H1 (cell line): ENCODE data around the gene EEF1G.

Experiments
- ASH2L ChIP-seq: fragments of 200-600, 300-600 bp; sonication (generic); IDR thresholded peaks from one replicate; pipeline ENCODE4 v1.7.1; 2017; ENCODE audit warnings: low read length
- CHD1 ChIP-seq: IDR thresholded peaks from 2 replicates; pipeline ENCODE4 v1.6.1; 2012; ENCODE audit warnings: low read depth, low read length, improper control_type of control experiment
- CHD2 ChIP-seq: IDR thresholded peaks from 2 replicates; pipeline ENCODE4 v1.6.1; 2012; ENCODE audit warnings: low read length, improper control_type of control experiment
- CTCF ChIP-seq, 3 experiments: IDR thresholded peaks; 1 replicate in 2 of 3; 2 replicates in 1 of 3; pipeline versions ENCODE4 v1.5.1 to v1.6.1; 2011; ENCODE audit warnings: low read length in 3 of 3, mild to moderate bottlenecking in 3 of 3, inconsistent platforms in 2 of 3, low read depth in 1 of 3, moderate library complexity in 1 of 3; ENCODE audit not compliant: insufficient read depth in 1 of 3; ENCODE audit errors: control extremely low read depth in 1 of 3
- EZH2 ChIP-seq: fragments of 200-600 bp; sonication (generic); IDR thresholded peaks from 2 replicates; pipeline ENCODE4 v1.7.1; 2012; ENCODE audit warnings: low read depth, mild to moderate bottlenecking, moderate library complexity, low read length, inconsistent platforms; ENCODE audit not compliant: severe bottlenecking
- HDAC2 ChIP-seq, 2 experiments: fragments of 300-600 bp in 1 of 2; sonication (generic) in 1 of 2; IDR thresholded peaks; 2 replicates each; pipeline ENCODE4 v1.6.1; 2011 to 2012; ENCODE audit warnings: low read depth in 2 of 2, low read length in 2 of 2, mild to moderate bottlenecking in 2 of 2, moderate library complexity in 2 of 2, borderline replicate concordance in 1 of 2, inconsistent platforms in 1 of 2
- MAX ChIP-seq: IDR thresholded peaks from 2 replicates; pipeline ENCODE4 v1.6.1; 2012; ENCODE audit warnings: inconsistent platforms
- POLR2A ChIP-seq, 2 experiments: IDR thresholded peaks; 1 replicate in 1 of 2; 2 replicates in 1 of 2; pipeline ENCODE4 v1.6.1; 2011; ENCODE audit warnings: low read depth in 2 of 2, low read length in 2 of 2, mild to moderate bottlenecking in 2 of 2; ENCODE audit errors: control extremely low read depth in 1 of 2
- POLR2AphosphoS5 ChIP-seq: IDR thresholded peaks from 2 replicates; pipeline ENCODE4 v1.6.1; 2011; ENCODE audit warnings: low read depth, low read length
- SIX5 ChIP-seq: IDR thresholded peaks from 2 replicates; pipeline ENCODE4 v1.6.1; 2011; ENCODE audit warnings: mild to moderate bottlenecking, low read depth, low read length
- SUZ12 ChIP-seq: fragments of 200-600 bp; sonication (generic); IDR thresholded peaks from 2 replicates; pipeline ENCODE4 v1.6.1; 2012; ENCODE audit warnings: mild to moderate bottlenecking, inconsistent platforms, low read length, moderate library complexity, mixed read lengths
- TAF1 ChIP-seq: IDR thresholded peaks from 2 replicates; pipeline ENCODE4 v1.6.1; 2011; ENCODE audit warnings: mild to moderate bottlenecking, low read depth, low read length
- TEAD4 ChIP-seq: IDR thresholded peaks from 2 replicates; pipeline ENCODE4 v1.6.1; 2012; ENCODE audit warnings: low read depth, low read length, inconsistent platforms, mixed read lengths
- YY1 ChIP-seq: IDR thresholded peaks from 2 replicates; pipeline ENCODE4 v1.6.1; 2011; ENCODE audit warnings: low read depth, mild to moderate bottlenecking, low read length

GRCh38 chr11:62588966-62589637, 15.4 kb upstream of the EEF1G start:
- TF ChIP-seq MAX (no peak), EZH2 (no peak), CTCF (IDR thresholded peaks at IDR 0.05; ENCODE audit: control extremely low read depth in 1 of 3, insufficient read depth in 1 of 3, low read depth in 1 of 3, low read length in 3 of 3) (peak in 2 of 3 experiments; percentile 16 to 45; a peak in 3 of 4 replicates), POLR2A (IDR thresholded peaks at IDR 0.05; ENCODE audit: control extremely low read depth in 1 of 2, low read depth in 2 of 2, low read length in 2 of 2) (no peak), TEAD4 (no peak), CHD1 (no peak), SIX5 (no peak), YY1 (no peak), SUZ12 (no peak), ASH2L (no peak), POLR2AphosphoS5 (no peak), TAF1 (no peak), HDAC2 (IDR thresholded peaks at IDR 0.05; ENCODE audit: borderline replicate concordance in 1 of 2, low read depth in 2 of 2, low read length in 2 of 2) (no peak), CHD2 (no peak)
